HG03520 (cell line): ENCODE measurements around the gene RBCK1.
A peak's percentile ranks its signal among the peaks of the same experiment; 100 is the strongest.

Experiments
- ATAC-seq: cut with Tn5 transposase; IDR thresholded peaks from one replicate; pipeline ENCODE4 v1.9.1; 2021; ENCODE audit warnings: mild to moderate bottlenecking, moderate library complexity; ENCODE audit not compliant: unreplicated experiment

Gene RBCK1

DNA sequence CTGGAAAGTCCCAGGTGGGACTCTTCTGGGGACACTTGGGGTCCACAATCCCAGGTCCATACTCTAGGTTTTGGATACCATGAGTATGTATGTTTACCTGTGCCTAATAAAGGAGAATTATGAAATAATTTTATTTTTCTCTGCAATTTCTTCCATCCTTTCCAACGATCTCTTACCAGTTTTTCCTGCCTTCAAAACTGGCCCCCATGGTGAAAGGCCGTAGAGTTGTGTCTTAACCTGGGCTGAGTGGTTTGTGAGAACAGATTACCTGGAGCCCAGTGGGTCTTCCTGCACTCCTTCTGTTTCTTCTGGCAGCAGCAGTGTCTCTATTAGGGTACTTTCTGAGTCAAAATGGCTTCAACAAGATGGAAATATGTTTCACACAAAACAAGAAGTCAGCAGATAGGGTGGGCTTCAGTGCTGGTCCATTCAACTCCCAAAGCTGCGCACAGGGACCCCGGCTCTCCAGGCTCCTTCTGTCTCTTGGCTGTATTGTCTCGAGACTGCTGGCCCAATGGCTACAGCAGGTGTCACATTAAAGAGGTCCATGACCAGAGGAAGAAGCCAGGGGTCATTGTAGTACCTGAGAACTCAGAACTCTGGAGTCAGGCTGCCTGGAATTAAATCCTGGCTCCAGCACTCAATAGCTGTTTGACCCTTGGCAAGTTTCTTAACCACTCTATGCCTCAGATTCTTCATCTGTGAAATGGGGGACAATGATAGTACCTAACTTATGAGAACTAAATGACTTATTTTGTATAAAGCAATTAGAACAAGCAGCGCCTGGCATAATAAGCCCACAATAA is 10.5 kb upstream of the RBCK1 start:
- no peak for ATAC-seq

GRCh38 chr20:399182-399707 is 8.9 kb upstream of the RBCK1 start:
- no peak for ATAC-seq

GRCh38 chr20:400128-400453 is 8.0 kb upstream of the RBCK1 start:
- ATAC-seq = no peak

- no peak for ATAC-seq
Observed at GRCh38 chr20:400454-401275, 7.4 kb upstream of the RBCK1 start.

DNA sequence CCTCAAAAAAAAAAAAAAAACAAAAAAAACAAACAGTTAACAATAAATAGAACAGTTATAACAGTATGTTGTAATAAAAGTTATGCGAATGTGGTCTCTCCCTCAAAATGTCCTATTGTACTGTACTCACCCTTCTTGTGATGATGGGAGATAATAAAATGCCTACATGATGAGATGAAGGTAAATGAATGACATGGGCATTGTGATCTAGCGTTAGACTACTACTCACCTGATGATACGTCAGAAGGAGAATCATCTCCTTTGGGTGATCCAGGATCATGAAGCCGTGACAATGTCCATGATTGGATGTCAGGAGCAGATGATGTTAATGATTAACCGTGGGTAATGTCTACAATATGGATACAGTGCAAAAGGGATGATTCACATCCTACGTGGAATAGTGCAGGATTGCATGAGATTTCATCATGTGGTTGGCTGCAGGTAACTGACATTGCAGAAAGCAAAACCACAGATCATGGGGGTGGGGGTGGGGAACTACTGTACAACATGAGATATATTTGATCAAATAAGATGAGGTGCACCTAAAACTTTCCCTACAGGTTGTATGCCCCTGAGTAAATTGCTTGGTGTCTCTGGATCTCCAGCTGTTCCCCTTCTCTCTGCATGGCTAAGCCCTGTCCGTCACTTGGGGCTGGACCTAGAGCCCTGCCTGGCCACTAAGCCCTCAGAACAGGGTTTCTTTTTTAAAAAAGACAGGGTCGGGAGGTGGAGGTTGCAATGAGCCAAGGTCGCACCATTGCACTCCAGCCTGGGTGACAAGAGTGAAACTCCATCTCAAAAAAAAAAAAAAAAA is 6.2 kb upstream of the RBCK1 start:
- ATAC-seq = no peak

GRCh38 chr20:402496-402885 is 5.6 kb upstream of the RBCK1 start:
- no peak for ATAC-seq

- ATAC-seq = no peak
Observed at GRCh38 chr20:402898-403581, 5.1 kb upstream of the RBCK1 start.

GRCh38 chr20:403582-403957 is 4.5 kb upstream of the RBCK1 start:
- ATAC-seq = no peak

- ATAC-seq = no peak
Observed at GRCh38 chr20:404088-404487, 4.0 kb upstream of the RBCK1 start.

DNA sequence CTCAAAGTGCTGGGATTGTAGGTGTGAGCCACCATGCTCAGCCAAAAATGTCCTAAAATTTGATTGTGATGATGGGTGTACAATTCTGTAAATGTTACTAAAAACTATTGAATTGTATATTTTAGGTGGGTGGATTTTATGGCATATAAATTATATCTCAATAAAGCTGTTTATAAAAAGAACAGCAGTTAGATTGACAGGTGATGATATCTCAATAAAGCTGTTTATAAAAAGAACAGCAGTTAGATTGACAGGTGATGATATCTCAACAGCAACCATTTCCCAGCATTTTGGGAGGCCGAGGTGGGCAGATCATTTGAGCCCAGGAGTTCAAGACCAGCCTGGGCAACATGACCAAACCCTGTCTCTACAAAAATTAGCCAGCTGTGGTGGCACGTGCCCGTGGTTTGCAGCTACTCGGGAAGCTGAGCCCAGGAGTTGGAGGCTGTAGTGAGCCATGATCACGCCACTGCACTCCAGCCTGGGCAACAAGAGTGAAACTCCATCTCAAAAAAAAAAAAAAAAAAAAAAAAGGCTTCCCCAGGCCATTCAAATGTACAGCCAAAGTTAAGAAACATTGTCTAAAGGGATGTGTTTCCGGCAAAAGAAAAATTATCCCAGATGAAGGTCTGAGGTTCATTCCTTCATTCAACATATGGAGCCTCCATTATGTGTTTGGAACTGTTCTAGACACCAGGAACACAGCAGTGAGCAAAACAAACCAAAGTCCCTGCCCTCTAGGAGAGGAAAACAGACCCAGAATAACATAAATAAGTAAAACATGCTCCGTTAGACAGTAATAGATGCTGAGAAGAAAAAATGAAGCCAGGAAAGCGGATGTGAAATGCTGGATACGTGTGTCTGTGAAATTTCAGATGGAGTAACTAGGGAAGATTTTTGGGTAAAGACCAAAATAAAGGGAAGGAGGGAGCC is 1.6 kb upstream of the RBCK1 start:
- ATAC-seq = no peak

DNA sequence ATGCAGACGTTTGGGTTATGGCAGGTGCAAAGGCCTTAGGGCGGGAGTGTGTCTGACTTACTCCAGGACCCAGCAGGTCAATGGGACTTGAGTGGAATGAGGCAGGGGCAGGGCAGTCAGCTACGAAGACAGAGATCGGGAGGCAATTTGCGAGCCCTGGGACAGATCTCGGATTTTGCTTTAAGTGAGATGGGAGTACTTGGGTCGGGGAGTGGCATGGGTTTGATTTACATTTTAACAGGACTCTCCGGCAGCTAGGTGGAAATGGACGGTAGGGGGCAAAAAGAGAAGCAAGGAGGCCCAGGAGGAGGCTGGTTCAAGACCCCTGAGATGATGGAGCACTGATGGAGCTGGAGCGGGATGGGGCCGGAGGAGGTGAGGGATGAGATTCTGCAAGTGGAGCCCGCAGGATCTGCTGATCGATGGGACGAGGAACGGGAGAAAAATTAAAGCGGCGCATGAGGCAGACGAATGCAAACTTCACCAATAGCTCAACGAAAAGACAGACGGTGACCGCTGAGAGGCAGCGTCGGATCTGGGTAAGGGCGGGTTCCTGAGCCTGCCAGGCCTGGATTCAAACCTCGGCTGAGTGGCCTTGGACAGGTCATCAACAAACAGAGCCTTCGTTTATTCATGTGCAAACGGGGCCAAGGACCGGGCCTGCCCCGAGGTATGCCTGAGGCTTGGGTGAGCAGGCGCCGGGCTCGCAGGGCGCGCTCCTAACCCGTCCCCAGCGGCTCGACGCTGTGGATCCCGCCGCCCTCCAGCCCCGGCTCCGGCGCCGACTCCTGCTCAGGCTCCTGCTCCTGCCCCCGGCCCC is 756 bp upstream of the RBCK1 start:
- peak; percentile 52 for ATAC-seq

GRCh38 chr20:408843-409696 is 971 bp downstream of the RBCK1 start:
- ATAC-seq = peak; percentile 17

- ATAC-seq = no peak
Observed at GRCh38 chr20:409697-410559, 1.8 kb downstream of the RBCK1 start.

- ATAC-seq = no peak
Observed at GRCh38 chr20:412081-412480, 4.0 kb downstream of the RBCK1 start.

DNA sequence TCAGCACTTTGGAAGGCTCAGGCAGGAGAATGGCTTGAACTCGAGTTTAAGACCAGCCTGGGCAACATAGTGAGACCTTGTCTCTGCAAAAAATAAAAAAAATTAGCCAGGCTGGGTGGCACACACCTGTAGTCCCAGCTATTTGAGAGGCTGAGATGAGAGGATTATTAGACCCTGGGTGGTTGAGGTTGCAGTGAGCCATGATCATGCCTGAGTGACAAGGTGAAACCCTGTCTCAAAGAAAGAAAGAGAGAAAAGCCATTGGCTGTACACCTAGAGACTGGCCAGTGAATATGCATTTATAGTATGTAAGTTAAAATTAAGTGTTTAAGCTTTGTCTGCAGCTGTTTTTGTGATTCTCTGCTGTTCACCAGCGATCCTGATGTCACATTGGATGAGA is 6.1 kb downstream of the RBCK1 start:
- no peak for ATAC-seq

- ATAC-seq = no peak
Observed at GRCh38 chr20:415820-416322, 7.8 kb downstream of the RBCK1 start.
